Testis (tissue), 3 donors: ENCODE measurements around the gene LCOR. TPM values are rescaled to one million over a fixed set of nuclear protein-coding genes. Genes with fewer than 3 reads are reported as not detected.
"Not testable (repeated sequence)": the region's sequence is repeated elsewhere in the genome, so short reads cannot be mapped to it uniquely, and the experiment has no call there.

Source experiments
- DNase-seq: peaks from one replicate; pipeline ENCODE4 v3.0.0-alpha.2; 2019
- H3K27ac ChIP-seq, 2 donors: fragments of 200-600 bp; sonication (generic); one replicate each; pipeline ENCODE4 v1.5.1; 2019
- H3K27me3 ChIP-seq: fragments of 200-600 bp; sonication (generic); one replicate; pipeline ENCODE4 v1.5.1; 2019
- H3K36me3 ChIP-seq: fragments of 200-600 bp; sonication (generic); one replicate; pipeline ENCODE4 v1.5.1; 2017; ENCODE audit warnings: low read depth; ENCODE audit errors: missing control alignments
- H3K4me1 ChIP-seq: fragments of 200-600 bp; sonication (generic); one replicate; pipeline ENCODE4 v1.5.1; 2019
- H3K4me3 ChIP-seq, 2 donors: fragments of 200-600 bp; sonication (generic); one replicate each; pipeline ENCODE4 v1.5.1; 2017 to 2019
- H3K9me3 ChIP-seq: fragments of 200-600 bp; sonication (generic); one replicate; pipeline ENCODE4 v1.5.1; 2017
- POLR2A ChIP-seq: fragments of 450-650 bp; IDR thresholded peaks from one replicate; pipeline ENCODE4 v1.6.1; 2017; ENCODE audit warnings: antibody characterized with exemption, mild to moderate bottlenecking, moderate library complexity
- WGBS, 2 donors: methylation state at CpG; one replicate each; pipeline ENCODE4 v1.1.5; 2018; 5-methylcytosine and 5-hydroxymethylcytosine counted together
- intact Hi-C: fragments of 100-400 bp; cut with DNase I; formaldehyde crosslinking; loops from one replicate; pipeline ENCODE4 v1.15.1; 2023; ENCODE audit warnings: low total_unique reads
- polyA plus RNA-seq: library from polyadenylated mRNA; stranded (reverse); fragments of 350-450 nt; fragmentation: Illumina TruSeq; extraction: RNeasy Lipid Tissue Mini Kit (QIAGEN cat#74804); gene quantifications from one replicate; pipeline ENCODE4 v1.2.3, GENCODE V29; 2014; ENCODE audit warnings: low read depth, low replicate concordance; ENCODE audit not compliant: insufficient read depth
- total RNA-seq, 2 donors: library from RNA; depleted of rRNA; stranded (reverse); fragments of >200 nt; gene quantifications; one replicate each; pipeline ENCODE4 v1.2.3, GENCODE V29; 2016
- TF ChIP-seq, protein P1 (sequence below), 3 experiments: fragments of 450-650 bp in 2 of 3; fragments of 200-600 bp in 1 of 3; sonication (generic) in 1 of 3; IDR thresholded peaks; one replicate each; pipeline ENCODE4 v1.5.1; 2016 to 2019; ENCODE audit warnings: antibody characterized with exemption in 3 of 3, mild to moderate bottlenecking in 2 of 3, moderate library complexity in 1 of 3

Gene LCOR
- total and polyA plus RNA-seq, 3 donors from 2014 or later, result 11.6 to 68.3 (median 40.0) TPM

DNA sequence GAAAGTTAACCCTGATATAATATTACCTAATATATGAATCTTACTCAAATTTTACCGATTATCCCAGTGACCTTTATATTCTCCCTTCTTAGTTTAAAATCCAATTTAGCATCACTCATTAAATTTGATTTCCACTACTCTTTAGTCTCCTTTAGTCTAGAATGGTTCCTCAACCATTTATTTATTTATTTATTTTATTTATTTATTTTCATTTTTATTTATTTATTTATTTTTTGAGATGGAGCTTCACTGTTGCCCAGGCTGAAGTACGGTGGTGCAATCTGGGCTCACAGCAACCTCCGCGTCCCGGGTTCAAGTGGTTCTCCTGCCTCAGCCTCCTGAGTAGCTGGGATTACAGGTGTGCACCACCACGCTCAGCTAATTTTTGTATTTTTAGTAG lies 92.8 kb downstream of the LCOR start:
- no peaks in the 10 kb centered on the region for H3K36me3 ChIP-seq
- DNase-seq, result no peak
- H3K27ac ChIP-seq, result no peak overlapping the region
- intact Hi-C loops, result no loop called here
- TF ChIP-seq, protein P1, sequence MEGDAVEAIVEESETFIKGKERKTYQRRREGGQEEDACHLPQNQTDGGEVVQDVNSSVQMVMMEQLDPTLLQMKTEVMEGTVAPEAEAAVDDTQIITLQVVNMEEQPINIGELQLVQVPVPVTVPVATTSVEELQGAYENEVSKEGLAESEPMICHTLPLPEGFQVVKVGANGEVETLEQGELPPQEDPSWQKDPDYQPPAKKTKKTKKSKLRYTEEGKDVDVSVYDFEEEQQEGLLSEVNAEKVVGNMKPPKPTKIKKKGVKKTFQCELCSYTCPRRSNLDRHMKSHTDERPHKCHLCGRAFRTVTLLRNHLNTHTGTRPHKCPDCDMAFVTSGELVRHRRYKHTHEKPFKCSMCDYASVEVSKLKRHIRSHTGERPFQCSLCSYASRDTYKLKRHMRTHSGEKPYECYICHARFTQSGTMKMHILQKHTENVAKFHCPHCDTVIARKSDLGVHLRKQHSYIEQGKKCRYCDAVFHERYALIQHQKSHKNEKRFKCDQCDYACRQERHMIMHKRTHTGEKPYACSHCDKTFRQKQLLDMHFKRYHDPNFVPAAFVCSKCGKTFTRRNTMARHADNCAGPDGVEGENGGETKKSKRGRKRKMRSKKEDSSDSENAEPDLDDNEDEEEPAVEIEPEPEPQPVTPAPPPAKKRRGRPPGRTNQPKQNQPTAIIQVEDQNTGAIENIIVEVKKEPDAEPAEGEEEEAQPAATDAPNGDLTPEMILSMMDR (IDR thresholded peaks at IDR 0.05), result no peak
- no peak for TF ChIP-seq POLR2A
- WGBS, 2 donors, result 97 to 98% methylated on average over 6 of the region's 6 CpGs
- no peaks in the 10 kb centered on the region for H3K27me3 ChIP-seq
- no peaks in the 10 kb centered on the region for H3K4me1 ChIP-seq
- H3K4me3 ChIP-seq, result no peak overlapping the region
- no peaks in the 10 kb centered on the region for H3K9me3 ChIP-seq

DNA sequence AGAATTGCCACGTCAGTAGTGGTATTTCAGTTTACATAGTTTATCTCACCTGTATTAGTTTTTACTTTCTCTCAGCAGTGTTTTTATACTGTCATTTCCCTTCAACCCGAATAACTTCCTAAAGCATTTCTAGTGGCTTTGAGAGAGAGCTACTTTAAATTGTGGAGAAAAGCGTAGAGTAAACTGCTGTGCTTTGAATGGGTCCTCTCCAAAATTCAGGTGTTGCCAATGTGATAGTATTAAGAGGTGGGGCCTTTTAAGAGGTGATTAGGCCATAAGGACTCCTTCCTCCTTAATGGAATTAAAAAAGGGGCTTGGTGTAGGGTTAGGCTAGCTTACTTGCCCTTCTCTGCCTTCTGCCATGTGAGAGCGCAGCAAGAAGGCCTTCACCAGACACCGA lies 98.4 kb downstream of the LCOR start:
- Histone ChIP-seq H3K27ac (no peak overlapping the region), H3K9me3 (no peaks in the 10 kb centered on the region), H3K4me1 (no peaks in the 10 kb centered on the region), H3K27me3 (no peaks in the 10 kb centered on the region), H3K4me3 (no peak overlapping the region), H3K36me3 (no peaks in the 10 kb centered on the region)
- DNase-seq, result no peak
- 89 to 94% methylated on average over 5 of the region's 5 CpGs for WGBS, 2 donors
- intact Hi-C loops, result no loop called here
- TF ChIP-seq, protein P1 (IDR thresholded peaks at IDR 0.05), result no peak
- TF ChIP-seq POLR2A, result no peak

DNA sequence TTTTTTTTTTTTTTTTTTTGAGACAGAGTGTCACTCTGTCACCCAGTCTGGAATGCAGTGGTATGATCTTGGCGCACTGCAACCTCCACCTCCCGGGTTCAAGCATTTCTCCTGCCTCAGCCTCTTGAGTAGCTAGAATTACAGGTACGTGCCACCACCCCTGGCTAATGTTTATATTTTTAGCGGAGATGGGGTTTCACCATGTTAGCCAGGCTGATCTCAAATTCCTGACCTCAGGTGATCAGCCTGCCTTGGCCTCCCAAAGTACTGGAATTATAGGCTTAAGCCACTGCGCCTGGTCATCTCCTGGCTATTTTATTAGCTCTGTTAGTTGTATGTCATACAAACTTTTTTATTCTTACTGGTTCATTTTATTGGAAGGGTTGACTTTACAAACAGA lies 103.0 kb downstream of the LCOR start:
- TF ChIP-seq, protein P1 (IDR thresholded peaks at IDR 0.05), result no peak
- TF ChIP-seq POLR2A, result no peak
- Histone ChIP-seq H3K9me3 (no peaks in the 10 kb centered on the region), H3K27ac (no peak overlapping the region), H3K27me3 (no peaks in the 10 kb centered on the region), H3K36me3 (no peaks in the 10 kb centered on the region), H3K4me3 (no peak overlapping the region), H3K4me1 (no peaks in the 10 kb centered on the region)
- no peak for DNase-seq
- WGBS, 2 donors, result 84 to 85% methylated on average over 5 of the region's 5 CpGs
- intact Hi-C loops, result no loop called here

DNA sequence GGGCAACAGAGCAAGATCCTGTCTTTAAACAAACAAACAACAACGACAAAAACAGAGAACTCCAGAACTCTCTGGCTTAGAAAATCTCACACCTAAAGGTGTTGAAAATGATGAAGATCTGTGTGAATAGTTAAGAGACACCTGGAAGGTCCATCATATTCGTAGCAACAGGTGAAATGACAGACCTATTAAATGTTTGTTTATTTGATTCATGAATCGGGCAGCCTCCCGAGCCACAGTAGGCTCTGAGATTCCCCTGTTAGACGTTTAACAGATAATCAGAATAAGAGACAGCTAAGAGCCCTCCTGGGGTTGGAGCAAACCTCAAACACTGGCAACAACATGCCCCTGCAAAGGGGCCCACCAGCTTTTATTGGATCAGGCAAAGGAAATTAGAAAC lies 103.7 kb downstream of the LCOR start:
- no peak for DNase-seq
- WGBS, 2 donors, result 89 to 91% methylated on average over 5 of the region's 5 CpGs

DNA sequence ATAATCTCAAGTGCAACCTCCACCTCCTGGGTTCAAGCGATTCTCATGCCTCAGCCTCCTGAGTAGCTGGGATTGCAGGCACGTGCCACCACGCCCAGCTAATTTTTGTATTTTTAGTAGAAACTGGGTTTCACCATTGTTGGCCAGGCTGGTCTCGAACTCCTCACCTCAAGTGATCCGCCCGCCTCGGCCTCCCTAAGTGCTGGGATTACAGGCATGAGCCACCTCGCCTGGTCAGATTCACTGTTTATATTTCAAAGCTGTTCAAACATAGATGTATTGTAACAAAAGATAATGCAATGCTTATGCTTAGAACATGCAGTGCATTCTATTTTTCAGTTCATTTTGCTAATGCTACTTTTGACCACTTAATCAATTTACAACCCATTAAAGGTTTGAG lies 111.1 kb downstream of the LCOR start:
- 83 to 85% methylated on average over 8 of the region's 8 CpGs for WGBS, 2 donors
- H3K27me3 ChIP-seq, H3K36me3 ChIP-seq, H3K27ac ChIP-seq, DNase-seq, H3K4me3 ChIP-seq, intact Hi-C loops, H3K9me3 ChIP-seq, H3K4me1 ChIP-seq: not testable (repeated sequence)

More for the DNA sequence above, 103.7 kb downstream of the LCOR start:
- Histone ChIP-seq H3K4me1 (no peaks in the 10 kb centered on the region), H3K9me3 (no peaks in the 10 kb centered on the region), H3K36me3 (no peaks in the 10 kb centered on the region), H3K27ac (no peak overlapping the region), H3K27me3 (no peaks in the 10 kb centered on the region), H3K4me3 (no peak overlapping the region)
- intact Hi-C loops, result no loop called here
- no peak for TF ChIP-seq POLR2A
- TF ChIP-seq, protein P1 (IDR thresholded peaks at IDR 0.05), result no peak
